ENCODE results near the gene MBLAC1.

Gene MBLAC1

GRCh38 chr7:100107890-100108289, 18.9 kb upstream of the MBLAC1 start:
- peaks cover 6% of the 10 kb centered on the region for H3K36me3 Mint-ChIP-seq
- no peak overlapping the region for H3K4me3 Mint-ChIP-seq
- H3K27me3 Mint-ChIP-seq, result no peaks in the 10 kb centered on the region
- H3K27ac Mint-ChIP-seq, result no peak overlapping the region
- peaks cover 5% of the 10 kb centered on the region for H3K4me1 Mint-ChIP-seq
- H3K9me3 Mint-ChIP-seq, result no peaks in the 10 kb centered on the region

GRCh38 chr7:100109521-100110163, 17.1 kb upstream of the MBLAC1 start:
- Mint-ChIP-seq H3K4me1 (no peaks in the 10 kb centered on the region), H3K27ac (no peak overlapping the region), H3K4me3 (no peak overlapping the region), H3K36me3 (peaks cover 6% of the 10 kb centered on the region), H3K27me3 (no peaks in the 10 kb centered on the region), H3K9me3 (no peaks in the 10 kb centered on the region)

GRCh38 chr7:100111156-100111555, 15.6 kb upstream of the MBLAC1 start:
- H3K9me3 Mint-ChIP-seq, result no peaks in the 10 kb centered on the region
- H3K27me3 Mint-ChIP-seq, result no peaks in the 10 kb centered on the region
- peaks cover 6% of the 10 kb centered on the region for H3K36me3 Mint-ChIP-seq
- no peak overlapping the region for H3K27ac Mint-ChIP-seq
- H3K4me1 Mint-ChIP-seq, result peaks cover 4% of the 10 kb centered on the region
- no peak overlapping the region for H3K4me3 Mint-ChIP-seq

GRCh38 chr7:100111914-100112313, 14.9 kb upstream of the MBLAC1 start:
- no peaks in the 10 kb centered on the region for H3K27me3 Mint-ChIP-seq
- H3K4me3 Mint-ChIP-seq, result no peak overlapping the region
- no peaks in the 10 kb centered on the region for H3K9me3 Mint-ChIP-seq
- no peak overlapping the region for H3K27ac Mint-ChIP-seq
- peaks cover 7% of the 10 kb centered on the region for H3K36me3 Mint-ChIP-seq
- peaks cover 4% of the 10 kb centered on the region for H3K4me1 Mint-ChIP-seq

- Mint-ChIP-seq H3K4me1 (peaks cover 18% of the 10 kb centered on the region), H3K27me3 (no peaks in the 10 kb centered on the region), H3K9me3 (no peaks in the 10 kb centered on the region), H3K4me3 (no peak overlapping the region), H3K36me3 (peaks cover 7% of the 10 kb centered on the region), H3K27ac (no peak overlapping the region)
These were observed 11.7 kb upstream of the MBLAC1 start for GRCh38 chr7:100115026-100115425.

- Mint-ChIP-seq H3K4me3 (peak overlapping the region; percentile 94), H3K4me1 (peaks cover 30% of the 10 kb centered on the region), H3K9me3 (no peaks in the 10 kb centered on the region), H3K36me3 (peaks cover 4% of the 10 kb centered on the region), H3K27ac (peak overlapping the region; percentile 100), H3K27me3 (no peaks in the 10 kb centered on the region)
These were observed 8.2 kb upstream of the MBLAC1 start for GRCh38 chr7:100118388-100119071.

- peaks cover 33% of the 10 kb centered on the region for H3K4me1 Mint-ChIP-seq
- no peaks in the 10 kb centered on the region for H3K27me3 Mint-ChIP-seq
- peak within 1 kb of the TSS; percentile 94 for H3K4me3 Mint-ChIP-seq
- H3K9me3 Mint-ChIP-seq, result no peaks in the 10 kb centered on the region
- H3K36me3 Mint-ChIP-seq, result peaks cover 4% of the 10 kb centered on the region
- peak within 1 kb of the TSS; percentile 100 for H3K27ac Mint-ChIP-seq
These were observed 7.4 kb upstream of the MBLAC1 start, which contains the start of the genes CNPY4 and TAF6 for GRCh38 chr7:100119072-100119969. Gene CNPY4, plus strand, starts transcription at chr7:100119634. Its CDS starts 111 bp downstream, at chr7:100119745. Gene TAF6, minus strand, starts transcription at chr7:100119358. Its CDS starts 5,149 bp downstream, at chr7:100114209.

GRCh38 chr7:100119970-100120732, 6.6 kb upstream of the MBLAC1 start:
- H3K9me3 Mint-ChIP-seq, result no peaks in the 10 kb centered on the region
- H3K4me3 Mint-ChIP-seq, result peak overlapping the region; percentile 94
- H3K27ac Mint-ChIP-seq, result peak overlapping the region; percentile 100
- H3K27me3 Mint-ChIP-seq, result no peaks in the 10 kb centered on the region
- H3K36me3 Mint-ChIP-seq, result peaks cover 4% of the 10 kb centered on the region
- H3K4me1 Mint-ChIP-seq, result peaks cover 41% of the 10 kb centered on the region

- H3K9me3 Mint-ChIP-seq, result no peaks in the 10 kb centered on the region
- peak overlapping the region; percentile 100 for H3K27ac Mint-ChIP-seq
- H3K4me3 Mint-ChIP-seq, result peak overlapping the region; percentile 94
- no peaks in the 10 kb centered on the region for H3K27me3 Mint-ChIP-seq
- H3K36me3 Mint-ChIP-seq, result peaks cover 4% of the 10 kb centered on the region
- peaks cover 47% of the 10 kb centered on the region for H3K4me1 Mint-ChIP-seq
These were observed 6.1 kb upstream of the MBLAC1 start for GRCh38 chr7:100120733-100121036.

- H3K27me3 Mint-ChIP-seq, result no peaks in the 10 kb centered on the region
- peaks cover 2% of the 10 kb centered on the region for H3K36me3 Mint-ChIP-seq
- no peak overlapping the region for H3K27ac Mint-ChIP-seq
- H3K4me3 Mint-ChIP-seq, result no peak overlapping the region
- no peaks in the 10 kb centered on the region for H3K9me3 Mint-ChIP-seq
- peaks cover 45% of the 10 kb centered on the region for H3K4me1 Mint-ChIP-seq
These were observed 4.7 kb upstream of the MBLAC1 start for GRCh38 chr7:100122067-100122466.

GRCh38 chr7:100122568-100122967, 4.2 kb upstream of the MBLAC1 start:
- Mint-ChIP-seq H3K4me1 (peaks cover 45% of the 10 kb centered on the region), H3K4me3 (no peak overlapping the region), H3K27me3 (no peaks in the 10 kb centered on the region), H3K36me3 (peaks cover 2% of the 10 kb centered on the region), H3K27ac (no peak overlapping the region), H3K9me3 (no peaks in the 10 kb centered on the region)

GRCh38 chr7:100124301-100125230, 2.2 kb upstream of the MBLAC1 start:
- Mint-ChIP-seq H3K4me3 (peak overlapping the region; percentile 98), H3K27me3 (no peaks in the 10 kb centered on the region), H3K9me3 (no peaks in the 10 kb centered on the region), H3K36me3 (peaks cover 2% of the 10 kb centered on the region), H3K4me1 (peaks cover 37% of the 10 kb centered on the region), H3K27ac (peak overlapping the region; percentile 46)

- Mint-ChIP-seq H3K4me3 (peak overlapping the region; percentile 98), H3K4me1 (peaks cover 33% of the 10 kb centered on the region), H3K27me3 (no peaks in the 10 kb centered on the region), H3K9me3 (no peaks in the 10 kb centered on the region), H3K27ac (peak overlapping the region; percentile 98), H3K36me3 (peaks cover 2% of the 10 kb centered on the region)
These were observed 382 bp upstream of the MBLAC1 start for GRCh38 chr7:100126239-100126930.
